HCT116 (cell line): ENCODE data around the gene VPS26B. TPM values are rescaled to one million over a fixed set of nuclear protein-coding genes. Genes with fewer than 3 reads are reported as not detected.

ENCODE experiments used
- ATAC-seq: fragments of 200-7000 bp; cut with Tn5 transposase; 2 replicates; pipeline ENCODE4 v1.9.1; 2020; ENCODE audit warnings: mild to moderate bottlenecking, moderate library complexity
- BruUV-seq: library from RNA; stranded (reverse); fragments of 400-500 nt; replicated peaks from 2 replicates; lab custom pipeline; 2021; lab: Mats Ljungman, UMichigan
- CTCF ChIA-PET: fragments of 300-600 bp; sonication (Branson Sonifier 250); formaldehyde crosslinking; loops from one replicate; lab custom pipeline; 2021; ENCODE audit warnings: antibody characterized with exemption; lab: Charles Lee
- POLR2A ChIA-PET: fragments of 300-600, 350-600 bp; sonication (Branson Sonifier 250); formaldehyde crosslinking; loops from one replicate; lab custom pipeline; 2021; ENCODE audit warnings: antibody characterized with exemption; lab: Charles Lee
- RAD21 ChIA-PET, 2 experiments: fragments of 300-600 bp; sonication (Branson Sonifier 250); formaldehyde crosslinking; loops; one replicate each; lab custom pipeline; 2023; ENCODE audit warnings: low total read pairs in 2 of 2; ENCODE audit not compliant: uncharacterized antibody in 2 of 2, unreplicated experiment in 2 of 2, low non-redundant PET in 1 of 2; lab: Charles Lee
- DNase-seq: peaks from one replicate; pipeline ENCODE4 v3.0.0-alpha.2; 2010; ENCODE audit warnings: low read depth, low spot score
- H2AFZ ChIP-seq: fragments of 200-600 bp; shearing (Covaris generic), sonication (generic); 2 replicates; pipeline ENCODE4 v1.6.1; 2017; ENCODE audit warnings: low read depth, mixed run types, mixed read lengths, antibody characterized with exemption, low read length; ENCODE audit not compliant: poor library complexity, severe bottlenecking
- H3K27ac ChIP-seq: 2 replicates; pipeline ENCODE4 v1.5.1; 2012; ENCODE audit warnings: low read depth, low read length
- H3K27me3 ChIP-seq: fragments of 200-600 bp; sonication (generic); 2 replicates; pipeline ENCODE4 v1.6.1; 2016; ENCODE audit warnings: mixed run types, low read length, mixed read lengths; ENCODE audit not compliant: insufficient read depth
- H3K36me3 ChIP-seq, 2 experiments: fragments of 200-500 bp in 1 of 2; fragments of 200-600 bp in 1 of 2; sonication (Bioruptor generic) in 1 of 2; sonication (generic) in 1 of 2; 2 replicates each; pipeline versions ENCODE4 v1.5.1 to v1.6.1; 2014 to 2016; ENCODE audit warnings: low read length in 2 of 2, inconsistent platforms in 1 of 2, mixed read lengths in 1 of 2, mixed run types in 1 of 2; ENCODE audit not compliant: insufficient read depth in 2 of 2, control insufficient read depth in 1 of 2
- H3K4me1 ChIP-seq, 2 experiments: fragments of 200-600 bp in 1 of 2; sonication (generic) in 1 of 2; 2 replicates each; pipeline versions ENCODE4 v1.5.1 to v1.6.1; 2012 to 2017; ENCODE audit warnings: low read length in 2 of 2, inconsistent platforms in 1 of 2, mild to moderate bottlenecking in 1 of 2, mixed read lengths in 1 of 2, mixed run types in 1 of 2, moderate library complexity in 1 of 2; ENCODE audit not compliant: insufficient read depth in 2 of 2, control insufficient read depth in 1 of 2
- H3K4me2 ChIP-seq: fragments of 200-600 bp; sonication (generic); 2 replicates; pipeline ENCODE4 v1.6.1; 2017; ENCODE audit warnings: mixed run types, low read length, mixed read lengths
- H3K4me3 ChIP-seq, 2 experiments: fragments of 200-600 bp in 1 of 2; sonication (generic) in 1 of 2; replicated peaks in 1 of 2; 2 replicates each; pipeline ENCODE4 v1.5.1; 2011 to 2016; ENCODE audit warnings: low read length in 2 of 2, control low read depth in 1 of 2, low read depth in 1 of 2, mild to moderate bottlenecking in 1 of 2, mixed read lengths in 1 of 2, mixed run types in 1 of 2
- H3K79me2 ChIP-seq: fragments of 200-600 bp; sonication (generic); 2 replicates; pipeline ENCODE4 v1.6.1; 2017; ENCODE audit warnings: mild to moderate bottlenecking, mixed run types, low read length, moderate library complexity, mixed read lengths; ENCODE audit not compliant: insufficient read depth
- H3K9ac ChIP-seq: fragments of 200-600 bp; sonication (generic); 2 replicates; pipeline ENCODE4 v1.6.1; 2016; ENCODE audit warnings: low read length, mixed read lengths
- H3K9me2 ChIP-seq: fragments of 200-600 bp; sonication (generic), shearing (Covaris generic); 2 replicates; pipeline ENCODE4 v1.6.1; 2017; ENCODE audit warnings: mixed run types, mild to moderate bottlenecking, moderate library complexity; ENCODE audit not compliant: insufficient read depth
- H3K9me3 ChIP-seq, 2 experiments: fragments of 200-500 bp in 1 of 2; fragments of 200-600 bp in 1 of 2; sonication (Bioruptor generic) in 1 of 2; sonication (generic) in 1 of 2; 2 replicates each; pipeline ENCODE4 v1.6.1; 2014 to 2017; ENCODE audit warnings: low read length in 2 of 2, mixed read lengths in 2 of 2, inconsistent platforms in 1 of 2, low read depth in 1 of 2, mild to moderate bottlenecking in 1 of 2, mixed run types in 1 of 2, moderate library complexity in 1 of 2; ENCODE audit not compliant: control insufficient read depth in 1 of 2, insufficient read depth in 1 of 2
- H4K20me1 ChIP-seq: fragments of 200-600 bp; sonication (generic), shearing (Covaris generic); 2 replicates; pipeline ENCODE4 v1.6.1; 2017; ENCODE audit warnings: mixed run types, mild to moderate bottlenecking, moderate library complexity; ENCODE audit not compliant: insufficient read depth
- ATF3 ChIP-seq: IDR thresholded peaks from 2 replicates; pipeline ENCODE4 v1.6.1; 2012
- CEBPB ChIP-seq: IDR thresholded peaks from 2 replicates; pipeline ENCODE4 v1.6.1; 2012; ENCODE audit warnings: low read depth
- ELF1 ChIP-seq: IDR thresholded peaks from 2 replicates; pipeline ENCODE4 v1.6.1; 2012; ENCODE audit warnings: low read depth, borderline replicate concordance
- EZH2phosphoT487 ChIP-seq: fragments of 200-600 bp; IDR thresholded peaks from 2 replicates; pipeline ENCODE4 v1.6.1; 2018; ENCODE audit warnings: antibody characterized with exemption, borderline replicate concordance
- FOSL1 ChIP-seq: IDR thresholded peaks from 2 replicates; pipeline ENCODE4 v1.6.1; 2012; ENCODE audit warnings: low read depth
- MAX ChIP-seq: IDR thresholded peaks from 2 replicates; pipeline ENCODE4 v1.6.1; 2012
- POLR2A ChIP-seq: IDR thresholded peaks from 2 replicates; pipeline ENCODE4 v1.7.0; 2011; ENCODE audit warnings: borderline replicate concordance; ENCODE audit not compliant: insufficient read depth, insufficient read length; ENCODE audit errors: extremely low read depth
- POLR2AphosphoS5 ChIP-seq: IDR thresholded peaks from 2 replicates; pipeline ENCODE4 v1.6.1; 2011; ENCODE audit warnings: mild to moderate bottlenecking, low read depth, low read length, moderate library complexity
- REST ChIP-seq: IDR thresholded peaks from 2 replicates; pipeline ENCODE4 v1.6.1; 2012; ENCODE audit warnings: low read depth
- SIN3A ChIP-seq: IDR thresholded peaks from 2 replicates; pipeline ENCODE4 v1.6.1; 2012; ENCODE audit warnings: low read depth
- SP1 ChIP-seq: IDR thresholded peaks from 2 replicates; pipeline ENCODE4 v1.6.1; 2012; ENCODE audit warnings: low read depth
- ZBTB33 ChIP-seq: IDR thresholded peaks from 2 replicates; pipeline ENCODE4 v1.6.1; 2011; ENCODE audit warnings: mild to moderate bottlenecking, low read length, moderate library complexity; ENCODE audit not compliant: insufficient replicate concordance; ENCODE audit errors: extremely low read depth
- ZFX ChIP-seq: fragments of 450-650 bp; IDR thresholded peaks from 2 replicates; pipeline ENCODE4 v1.6.1; 2017
- intact Hi-C: fragments of 100-400 bp; cut with micrococcal nuclease; formaldehyde crosslinking; loops from 2 replicates; pipeline ENCODE4 v1.10.0; 2022
- total RNA-seq: library from RNA; stranded (reverse); gene quantifications from one replicate; pipeline ENCODE4 v1.2.1, GENCODE V29; 2021; ENCODE audit not compliant: unreplicated experiment

The VPS26B gene
- total RNA-seq, 1 experiment from 2014 or later: 26.6 TPM

GRCh38 chr11:134202661-134203060, 21.8 kb upstream of the VPS26B start (continued):
- no peak for TF ChIP-seq REST

- Histone ChIP-seq H3K27ac (no peak overlapping the region), H4K20me1 (no peaks in the 10 kb centered on the region), H2AFZ (no peak overlapping the region), H3K4me1 (no peaks in the 10 kb centered on the region), H3K9ac (no peak overlapping the region), H3K79me2 (peaks cover 36% of the 10 kb centered on the region), H3K9me3 (no peaks in the 10 kb centered on the region), H3K4me3 (no peak overlapping the region), H3K4me2 (no peak overlapping the region), H3K36me3 (peaks cover 52 to 72% of the 10 kb centered on the region in 2 experiments), H3K27me3 (no peaks in the 10 kb centered on the region), H3K9me2 (no peaks in the 10 kb centered on the region)
- ChIA-PET RAD21 (no interaction called here), CTCF (no interaction called here), POLR2A (no interaction called here)
- TF ChIP-seq SP1 (no peak), ELF1 (no peak), SIN3A (no peak)
- intact Hi-C loops: no loop called here
- no TSS peak for BruUV-seq
- no peak for DNase-seq
- no peak for ATAC-seq
Measured at GRCh38 chr11:134205729-134206128, 18.7 kb upstream of the VPS26B start.

- ChIA-PET RAD21 (no interaction called here), POLR2A (no interaction called here), CTCF (no interaction called here)
- BruUV-seq: no TSS peak
- Histone ChIP-seq H3K36me3 (peaks cover 51 to 67% of the 10 kb centered on the region in 2 experiments), H3K9me2 (no peaks in the 10 kb centered on the region), H3K27ac (no peak overlapping the region), H3K9me3 (no peaks in the 10 kb centered on the region), H3K79me2 (peaks cover 40% of the 10 kb centered on the region), H3K4me3 (no peak overlapping the region), H4K20me1 (no peaks in the 10 kb centered on the region), H3K27me3 (no peaks in the 10 kb centered on the region), H2AFZ (no peak overlapping the region), H3K9ac (no peak overlapping the region), H3K4me1 (no peaks in the 10 kb centered on the region), H3K4me2 (no peak overlapping the region)
- ATAC-seq (no peak), DNase-seq (no peak)
- intact Hi-C loops: no loop called here
- no peak for TF ChIP-seq ZBTB33
- TF ChIP-seq ATF3: no peak
- TF ChIP-seq FOSL1: no peak
- TF ChIP-seq CEBPB: no peak
- TF ChIP-seq MAX: no peak
- TF ChIP-seq ELF1: no peak
- no peak for TF ChIP-seq EZH2phosphoT487
- no peak for TF ChIP-seq POLR2AphosphoS5
- no peak for TF ChIP-seq POLR2A
- TF ChIP-seq ZFX: no peak
- TF ChIP-seq SP1: no peak
- TF ChIP-seq SIN3A: no peak
Measured at GRCh38 chr11:134206185-134206584, 18.3 kb upstream of the VPS26B start.
